HCT116 (cell line): ENCODE results near the gene SMARCAL1. TPM values are rescaled to one million over a fixed set of nuclear protein-coding genes. Genes with fewer than 3 reads are reported as not detected.

Source experiments
- ATAC-seq: fragments of 200-7000 bp; cut with Tn5 transposase; 2 replicates; pipeline ENCODE4 v1.9.1; 2020; ENCODE audit warnings: mild to moderate bottlenecking, moderate library complexity
- BruUV-seq: library from RNA; stranded (reverse); fragments of 400-500 nt; replicated peaks from 2 replicates; lab custom pipeline; 2021; lab: Mats Ljungman, UMichigan
- CTCF ChIA-PET: fragments of 300-600 bp; sonication (Branson Sonifier 250); formaldehyde crosslinking; loops from one replicate; lab custom pipeline; 2021; ENCODE audit warnings: antibody characterized with exemption; lab: Charles Lee
- POLR2A ChIA-PET: fragments of 300-600, 350-600 bp; sonication (Branson Sonifier 250); formaldehyde crosslinking; loops from one replicate; lab custom pipeline; 2021; ENCODE audit warnings: antibody characterized with exemption; lab: Charles Lee
- RAD21 ChIA-PET, 2 experiments: fragments of 300-600 bp; sonication (Branson Sonifier 250); formaldehyde crosslinking; loops; one replicate each; lab custom pipeline; 2023; ENCODE audit warnings: low total read pairs in 2 of 2; ENCODE audit not compliant: uncharacterized antibody in 2 of 2, unreplicated experiment in 2 of 2, low non-redundant PET in 1 of 2; lab: Charles Lee
- DNase-seq: peaks from one replicate; pipeline ENCODE4 v3.0.0-alpha.2; 2010; ENCODE audit warnings: low read depth, low spot score
- H2AFZ ChIP-seq: fragments of 200-600 bp; shearing (Covaris generic), sonication (generic); 2 replicates; pipeline ENCODE4 v1.6.1; 2017; ENCODE audit warnings: low read depth, mixed run types, mixed read lengths, antibody characterized with exemption, low read length; ENCODE audit not compliant: poor library complexity, severe bottlenecking
- H3K27ac ChIP-seq: 2 replicates; pipeline ENCODE4 v1.5.1; 2012; ENCODE audit warnings: low read depth, low read length
- H3K27me3 ChIP-seq: fragments of 200-600 bp; sonication (generic); 2 replicates; pipeline ENCODE4 v1.6.1; 2016; ENCODE audit warnings: mixed run types, low read length, mixed read lengths; ENCODE audit not compliant: insufficient read depth
- H3K36me3 ChIP-seq, 2 experiments: fragments of 200-500 bp in 1 of 2; fragments of 200-600 bp in 1 of 2; sonication (Bioruptor generic) in 1 of 2; sonication (generic) in 1 of 2; 2 replicates each; pipeline versions ENCODE4 v1.5.1 to v1.6.1; 2014 to 2016; ENCODE audit warnings: low read length in 2 of 2, inconsistent platforms in 1 of 2, mixed read lengths in 1 of 2, mixed run types in 1 of 2; ENCODE audit not compliant: insufficient read depth in 2 of 2, control insufficient read depth in 1 of 2
- H3K4me1 ChIP-seq, 2 experiments: fragments of 200-600 bp in 1 of 2; sonication (generic) in 1 of 2; 2 replicates each; pipeline versions ENCODE4 v1.5.1 to v1.6.1; 2012 to 2017; ENCODE audit warnings: low read length in 2 of 2, inconsistent platforms in 1 of 2, mild to moderate bottlenecking in 1 of 2, mixed read lengths in 1 of 2, mixed run types in 1 of 2, moderate library complexity in 1 of 2; ENCODE audit not compliant: insufficient read depth in 2 of 2, control insufficient read depth in 1 of 2
- H3K4me2 ChIP-seq: fragments of 200-600 bp; sonication (generic); 2 replicates; pipeline ENCODE4 v1.6.1; 2017; ENCODE audit warnings: mixed run types, low read length, mixed read lengths
- H3K4me3 ChIP-seq, 2 experiments: fragments of 200-600 bp in 1 of 2; sonication (generic) in 1 of 2; replicated peaks in 1 of 2; 2 replicates each; pipeline ENCODE4 v1.5.1; 2011 to 2016; ENCODE audit warnings: low read length in 2 of 2, control low read depth in 1 of 2, low read depth in 1 of 2, mild to moderate bottlenecking in 1 of 2, mixed read lengths in 1 of 2, mixed run types in 1 of 2
- H3K79me2 ChIP-seq: fragments of 200-600 bp; sonication (generic); 2 replicates; pipeline ENCODE4 v1.6.1; 2017; ENCODE audit warnings: mild to moderate bottlenecking, mixed run types, low read length, moderate library complexity, mixed read lengths; ENCODE audit not compliant: insufficient read depth
- H3K9ac ChIP-seq: fragments of 200-600 bp; sonication (generic); 2 replicates; pipeline ENCODE4 v1.6.1; 2016; ENCODE audit warnings: low read length, mixed read lengths
- H3K9me2 ChIP-seq: fragments of 200-600 bp; sonication (generic), shearing (Covaris generic); 2 replicates; pipeline ENCODE4 v1.6.1; 2017; ENCODE audit warnings: mixed run types, mild to moderate bottlenecking, moderate library complexity; ENCODE audit not compliant: insufficient read depth
- H3K9me3 ChIP-seq, 2 experiments: fragments of 200-500 bp in 1 of 2; fragments of 200-600 bp in 1 of 2; sonication (Bioruptor generic) in 1 of 2; sonication (generic) in 1 of 2; 2 replicates each; pipeline ENCODE4 v1.6.1; 2014 to 2017; ENCODE audit warnings: low read length in 2 of 2, mixed read lengths in 2 of 2, inconsistent platforms in 1 of 2, low read depth in 1 of 2, mild to moderate bottlenecking in 1 of 2, mixed run types in 1 of 2, moderate library complexity in 1 of 2; ENCODE audit not compliant: control insufficient read depth in 1 of 2, insufficient read depth in 1 of 2
- H4K20me1 ChIP-seq: fragments of 200-600 bp; sonication (generic), shearing (Covaris generic); 2 replicates; pipeline ENCODE4 v1.6.1; 2017; ENCODE audit warnings: mixed run types, mild to moderate bottlenecking, moderate library complexity; ENCODE audit not compliant: insufficient read depth
- CEBPB ChIP-seq: IDR thresholded peaks from 2 replicates; pipeline ENCODE4 v1.6.1; 2012; ENCODE audit warnings: low read depth
- ELF1 ChIP-seq: IDR thresholded peaks from 2 replicates; pipeline ENCODE4 v1.6.1; 2012; ENCODE audit warnings: low read depth, borderline replicate concordance
- SIN3A ChIP-seq: IDR thresholded peaks from 2 replicates; pipeline ENCODE4 v1.6.1; 2012; ENCODE audit warnings: low read depth
- YY1 ChIP-seq: IDR thresholded peaks from 2 replicates; pipeline ENCODE4 v1.6.1; 2011; ENCODE audit warnings: low read length, low read depth, moderate library complexity, mild to moderate bottlenecking; ENCODE audit not compliant: insufficient replicate concordance; ENCODE audit errors: extremely low read depth
- ZBTB33 ChIP-seq: IDR thresholded peaks from 2 replicates; pipeline ENCODE4 v1.6.1; 2011; ENCODE audit warnings: mild to moderate bottlenecking, low read length, moderate library complexity; ENCODE audit not compliant: insufficient replicate concordance; ENCODE audit errors: extremely low read depth
- intact Hi-C: fragments of 100-400 bp; cut with micrococcal nuclease; formaldehyde crosslinking; loops from 2 replicates; pipeline ENCODE4 v1.10.0; 2022
- total RNA-seq: library from RNA; stranded (reverse); gene quantifications from one replicate; pipeline ENCODE4 v1.2.1, GENCODE V29; 2021; ENCODE audit not compliant: unreplicated experiment

SMARCAL1 gene
- total RNA-seq, 1 experiment from 2014 or later: 18.0 TPM

DNA sequence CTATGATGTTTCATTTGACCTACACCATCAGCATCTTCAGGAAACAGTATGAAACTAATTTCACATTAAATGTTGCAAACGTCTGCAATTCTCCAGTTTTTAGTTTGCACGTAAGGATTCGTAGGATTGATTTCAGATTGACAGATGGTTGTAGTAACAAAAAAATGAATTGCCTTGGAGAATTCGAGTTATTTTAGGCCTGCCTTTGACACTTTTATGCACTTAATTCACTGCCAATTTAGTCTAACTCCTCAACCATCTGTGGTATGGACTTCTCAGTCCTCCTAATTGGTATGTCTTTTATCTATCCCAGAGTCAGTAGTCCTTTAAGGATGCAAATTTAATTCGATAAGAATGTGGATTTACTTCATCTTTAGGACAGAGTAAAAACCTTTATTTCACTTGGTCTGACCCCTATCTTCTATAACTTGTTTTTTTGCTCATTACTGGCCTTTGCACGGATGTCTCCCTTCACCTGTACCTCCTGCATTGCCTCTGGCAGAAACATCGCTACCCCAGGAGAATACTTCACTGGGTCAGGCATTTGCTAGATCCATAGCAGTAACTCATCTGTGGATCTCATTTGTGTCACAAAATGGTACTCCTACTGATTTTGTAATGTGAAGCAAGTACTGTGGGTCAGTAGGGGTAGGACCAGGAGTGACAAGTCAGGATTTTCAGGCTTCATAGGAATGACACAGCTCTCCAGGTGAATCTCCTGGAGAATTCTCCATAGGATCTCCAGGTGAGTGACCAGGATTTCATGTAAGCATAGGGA lies 90.3 kb downstream of the SMARCAL1 start (continued):
- TF ChIP-seq ZBTB33 (no peak), ELF1 (no peak)

DNA sequence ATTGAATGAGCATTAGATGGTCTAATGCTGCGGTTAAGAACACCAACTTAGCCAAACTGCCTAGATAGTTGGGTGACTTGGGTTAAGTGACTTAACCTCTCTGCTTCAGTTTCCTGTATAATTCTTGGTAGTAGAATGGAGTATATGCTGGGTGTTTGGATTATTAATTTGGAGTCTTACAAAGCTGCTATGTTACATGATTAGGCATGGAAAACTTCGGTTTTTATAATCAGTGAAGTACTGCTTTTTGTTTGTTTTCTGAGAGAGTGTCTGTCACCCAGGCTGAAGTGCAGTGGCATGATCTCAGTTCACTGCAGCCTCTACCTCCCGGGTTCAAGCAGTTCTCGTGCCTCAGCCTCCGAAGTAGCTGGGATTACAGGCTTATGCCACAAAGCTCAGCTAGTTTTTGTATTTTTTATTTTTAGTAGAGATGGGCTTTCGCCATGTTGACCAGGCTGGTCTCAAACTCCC lies 90.9 kb downstream of the SMARCAL1 start:
- Histone ChIP-seq H3K36me3 (peaks cover 53 to 65% of the 10 kb centered on the region in 2 experiments), H2AFZ (no peak overlapping the region), H3K9ac (no peak overlapping the region), H3K4me2 (no peak overlapping the region), H3K27me3 (no peaks in the 10 kb centered on the region), H4K20me1 (peaks cover 54% of the 10 kb centered on the region; the same call in 1 of the 2 replicates), H3K4me3 (no peak overlapping the region), H3K27ac (no peak overlapping the region), H3K4me1 (peaks cover 4 to 10% of the 10 kb centered on the region in 2 experiments; a peak in 3 of 4 replicates), H3K79me2 (peaks cover 55% of the 10 kb centered on the region), H3K9me3 (no peaks in the 10 kb centered on the region), H3K9me2 (no peaks in the 10 kb centered on the region)
- BruUV-seq: no TSS peak
- ChIA-PET POLR2A (no interaction called here), CTCF (no interaction called here), RAD21 (no interaction called here)
- TF ChIP-seq SIN3A (peak; percentile 57; the same call in 1 of the 2 replicates), CEBPB (peak; percentile 9; the same call in 1 of the 2 replicates), YY1 (no peak)
- intact Hi-C loops: loop anchor here (5.0 kb wide), 1 partner anchor 391 kb away; no protein-coding TSS in a partner anchor
- no peak for ATAC-seq
- DNase-seq: no peak
